ENCODE data around the gene ERGIC2. TPM values are rescaled to one million over a fixed set of nuclear protein-coding genes. Genes with fewer than 3 reads are reported as not detected.

Gene ERGIC2
- total and polyA plus RNA-seq, 9 of the 15 experiments (the other 6 are each of a cell fraction or from before 2014, with no cell fraction given): 24.1 to 180 (median 75.7) TPM

DNA sequence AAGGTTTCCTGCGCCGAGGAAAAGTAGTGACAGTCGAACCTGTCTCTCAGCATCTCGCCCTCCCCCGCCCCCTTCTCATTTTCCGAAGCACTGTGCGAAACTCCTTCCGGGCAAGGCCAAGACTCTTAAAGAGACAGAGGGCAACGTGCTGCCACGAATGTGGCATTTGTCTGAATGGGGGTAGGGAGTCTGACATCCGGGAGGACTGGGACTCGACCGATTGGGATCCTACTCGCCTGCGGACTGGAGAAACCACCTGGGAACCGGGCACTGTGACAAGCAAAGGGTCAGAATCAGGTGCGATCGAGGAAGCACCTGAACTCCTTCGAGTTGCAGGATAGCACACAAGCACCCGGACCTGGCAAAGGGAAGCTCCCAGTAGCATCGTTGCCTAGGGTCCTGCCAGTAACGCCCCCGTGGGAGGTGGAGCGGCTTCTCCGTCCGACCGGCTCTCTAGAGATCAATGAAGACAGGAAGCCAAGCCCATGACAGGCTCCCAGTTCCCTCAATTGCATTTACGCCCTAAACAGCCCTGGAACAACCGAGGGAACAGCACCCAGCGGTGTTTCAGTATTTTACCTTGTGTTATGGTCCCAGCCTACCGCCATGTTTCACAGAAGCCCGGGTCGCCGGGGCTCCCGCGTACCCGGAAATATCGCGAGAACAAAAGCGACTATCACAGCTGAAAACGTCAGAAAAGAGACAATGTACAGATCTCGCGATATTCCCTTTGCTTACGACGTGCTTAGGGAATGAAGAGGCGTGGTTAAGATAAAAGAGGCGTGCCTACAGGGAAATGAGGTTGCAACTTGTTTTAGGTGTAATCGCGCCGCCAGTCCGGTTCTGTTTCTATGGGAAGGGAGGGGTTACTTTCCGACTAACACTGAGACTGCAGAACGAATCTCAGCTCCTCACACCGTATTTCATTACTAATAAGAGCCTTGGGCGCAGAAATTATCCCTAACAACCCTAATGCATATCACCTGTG, at the start of gene ERGIC2 (continued):
- TF ChIP-seq, protein P1, sequence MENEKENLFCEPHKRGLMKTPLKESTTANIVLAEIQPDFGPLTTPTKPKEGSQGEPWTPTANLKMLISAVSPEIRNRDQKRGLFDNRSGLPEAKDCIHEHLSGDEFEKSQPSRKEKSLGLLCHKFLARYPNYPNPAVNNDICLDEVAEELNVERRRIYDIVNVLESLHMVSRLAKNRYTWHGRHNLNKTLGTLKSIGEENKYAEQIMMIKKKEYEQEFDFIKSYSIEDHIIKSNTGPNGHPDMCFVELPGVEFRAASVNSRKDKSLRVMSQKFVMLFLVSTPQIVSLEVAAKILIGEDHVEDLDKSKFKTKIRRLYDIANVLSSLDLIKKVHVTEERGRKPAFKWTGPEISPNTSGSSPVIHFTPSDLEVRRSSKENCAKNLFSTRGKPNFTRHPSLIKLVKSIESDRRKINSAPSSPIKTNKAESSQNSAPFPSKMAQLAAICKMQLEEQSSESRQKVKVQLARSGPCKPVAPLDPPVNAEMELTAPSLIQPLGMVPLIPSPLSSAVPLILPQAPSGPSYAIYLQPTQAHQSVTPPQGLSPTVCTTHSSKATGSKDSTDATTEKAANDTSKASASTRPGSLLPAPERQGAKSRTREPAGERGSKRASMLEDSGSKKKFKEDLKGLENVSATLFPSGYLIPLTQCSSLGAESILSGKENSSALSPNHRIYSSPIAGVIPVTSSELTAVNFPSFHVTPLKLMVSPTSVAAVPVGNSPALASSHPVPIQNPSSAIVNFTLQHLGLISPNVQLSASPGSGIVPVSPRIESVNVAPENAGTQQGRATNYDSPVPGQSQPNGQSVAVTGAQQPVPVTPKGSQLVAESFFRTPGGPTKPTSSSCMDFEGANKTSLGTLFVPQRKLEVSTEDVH (IDR thresholded peaks at IDR 0.05; ENCODE audit: low read depth, partially characterized antibody): no peak
- TF ChIP-seq ARID1B (IDR thresholded peaks at IDR 0.05) (no peak; the same call in 1 of the 2 replicates), SMAD1 (IDR thresholded peaks at IDR 0.05; ENCODE audit: low read depth, low read length, partially characterized antibody) (no peak), HOXB6 (CRISPR knock-in tag; IDR thresholded peaks at IDR 0.05; ENCODE audit: borderline replicate concordance) (no peak), MED1 (CRISPR knock-in tag; IDR thresholded peaks at IDR 0.05; ENCODE audit: borderline replicate concordance) (no peak), ZNF384 (IDR thresholded peaks at IDR 0.05; ENCODE audit: low read depth, low read length) (no peak), ZNF830 (CRISPR knock-in tag; IDR thresholded peaks at IDR 0.05) (no peak), ZKSCAN3 (CRISPR knock-in tag; IDR thresholded peaks at IDR 0.05) (no peak), ZNF311 (CRISPR knock-in tag; IDR thresholded peaks at IDR 0.05) (no peak), TAF15 (IDR thresholded peaks at IDR 0.05; ENCODE audit: low read depth, low read length) (no peak), ZNF584 (CRISPR knock-in tag; IDR thresholded peaks at IDR 0.05; ENCODE audit: low read depth) (no peak)
- TF ChIP-seq, protein P2, sequence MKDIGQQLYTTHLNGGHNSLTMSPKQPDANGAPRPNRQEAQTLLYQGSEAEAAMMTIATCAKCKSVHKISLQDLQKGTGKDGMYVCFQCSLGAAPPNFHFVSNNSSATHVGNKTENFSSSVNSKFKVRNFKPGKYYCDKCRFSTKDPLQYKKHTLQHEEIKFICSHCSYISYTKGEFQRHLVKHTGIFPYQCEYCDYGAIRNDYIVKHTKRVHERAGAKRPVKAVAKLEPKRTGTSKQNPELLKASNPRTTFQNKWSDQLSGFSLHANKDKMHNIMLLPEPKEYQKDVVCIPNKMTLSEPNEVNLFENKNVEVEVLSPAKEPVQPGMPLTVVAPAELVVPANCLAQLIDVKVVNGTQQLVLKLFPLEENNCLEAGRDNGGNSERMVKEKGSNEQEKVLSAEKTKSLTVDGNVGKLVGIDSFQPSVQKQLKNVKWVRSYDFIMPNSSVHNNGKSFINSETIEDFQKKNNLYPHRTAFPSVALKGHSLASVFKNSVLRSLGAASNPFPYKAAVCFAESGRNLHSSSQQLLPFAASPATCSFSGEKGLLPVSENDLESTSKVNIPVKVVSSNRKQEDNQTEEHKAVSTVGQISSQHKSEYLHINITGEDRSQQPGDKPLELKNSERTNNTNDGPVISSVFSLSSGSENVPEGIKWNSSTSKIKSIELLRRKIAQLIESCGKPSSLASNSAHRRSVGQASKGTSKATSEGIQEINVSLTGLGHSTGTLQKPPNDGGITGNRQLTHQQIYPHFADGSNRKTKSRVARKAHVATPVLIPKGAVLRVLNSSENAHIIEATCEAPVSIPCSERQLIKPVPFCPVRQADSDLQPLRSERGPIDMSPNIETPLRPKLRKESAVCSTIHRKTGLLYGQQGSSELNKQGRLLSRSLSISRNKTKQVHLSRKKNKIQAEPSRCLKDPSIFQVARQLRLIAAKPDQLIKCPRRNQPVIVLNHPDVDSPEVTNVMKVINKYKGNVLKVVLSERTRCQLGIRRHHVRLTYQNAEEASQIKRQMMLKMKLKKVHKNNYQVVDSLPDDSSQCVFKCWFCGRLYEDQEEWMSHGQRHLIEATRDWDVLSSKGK (CRISPR knock-in tag; IDR thresholded peaks at IDR 0.05): no peak
- TF ChIP-seq, protein P3, sequence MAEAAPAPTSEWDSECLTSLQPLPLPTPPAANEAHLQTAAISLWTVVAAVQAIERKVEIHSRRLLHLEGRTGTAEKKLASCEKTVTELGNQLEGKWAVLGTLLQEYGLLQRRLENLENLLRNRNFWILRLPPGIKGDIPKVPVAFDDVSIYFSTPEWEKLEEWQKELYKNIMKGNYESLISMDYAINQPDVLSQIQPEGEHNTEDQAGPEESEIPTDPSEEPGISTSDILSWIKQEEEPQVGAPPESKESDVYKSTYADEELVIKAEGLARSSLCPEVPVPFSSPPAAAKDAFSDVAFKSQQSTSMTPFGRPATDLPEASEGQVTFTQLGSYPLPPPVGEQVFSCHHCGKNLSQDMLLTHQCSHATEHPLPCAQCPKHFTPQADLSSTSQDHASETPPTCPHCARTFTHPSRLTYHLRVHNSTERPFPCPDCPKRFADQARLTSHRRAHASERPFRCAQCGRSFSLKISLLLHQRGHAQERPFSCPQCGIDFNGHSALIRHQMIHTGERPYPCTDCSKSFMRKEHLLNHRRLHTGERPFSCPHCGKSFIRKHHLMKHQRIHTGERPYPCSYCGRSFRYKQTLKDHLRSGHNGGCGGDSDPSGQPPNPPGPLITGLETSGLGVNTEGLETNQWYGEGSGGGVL (CRISPR knock-in tag; IDR thresholded peaks at IDR 0.05): no peak
- TF ChIP-seq, protein P4, sequence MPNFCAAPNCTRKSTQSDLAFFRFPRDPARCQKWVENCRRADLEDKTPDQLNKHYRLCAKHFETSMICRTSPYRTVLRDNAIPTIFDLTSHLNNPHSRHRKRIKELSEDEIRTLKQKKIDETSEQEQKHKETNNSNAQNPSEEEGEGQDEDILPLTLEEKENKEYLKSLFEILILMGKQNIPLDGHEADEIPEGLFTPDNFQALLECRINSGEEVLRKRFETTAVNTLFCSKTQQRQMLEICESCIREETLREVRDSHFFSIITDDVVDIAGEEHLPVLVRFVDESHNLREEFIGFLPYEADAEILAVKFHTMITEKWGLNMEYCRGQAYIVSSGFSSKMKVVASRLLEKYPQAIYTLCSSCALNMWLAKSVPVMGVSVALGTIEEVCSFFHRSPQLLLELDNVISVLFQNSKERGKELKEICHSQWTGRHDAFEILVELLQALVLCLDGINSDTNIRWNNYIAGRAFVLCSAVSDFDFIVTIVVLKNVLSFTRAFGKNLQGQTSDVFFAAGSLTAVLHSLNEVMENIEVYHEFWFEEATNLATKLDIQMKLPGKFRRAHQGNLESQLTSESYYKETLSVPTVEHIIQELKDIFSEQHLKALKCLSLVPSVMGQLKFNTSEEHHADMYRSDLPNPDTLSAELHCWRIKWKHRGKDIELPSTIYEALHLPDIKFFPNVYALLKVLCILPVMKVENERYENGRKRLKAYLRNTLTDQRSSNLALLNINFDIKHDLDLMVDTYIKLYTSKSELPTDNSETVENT (CRISPR knock-in tag; IDR thresholded peaks at IDR 0.05): no peak
- TF ChIP-seq, protein P5, sequence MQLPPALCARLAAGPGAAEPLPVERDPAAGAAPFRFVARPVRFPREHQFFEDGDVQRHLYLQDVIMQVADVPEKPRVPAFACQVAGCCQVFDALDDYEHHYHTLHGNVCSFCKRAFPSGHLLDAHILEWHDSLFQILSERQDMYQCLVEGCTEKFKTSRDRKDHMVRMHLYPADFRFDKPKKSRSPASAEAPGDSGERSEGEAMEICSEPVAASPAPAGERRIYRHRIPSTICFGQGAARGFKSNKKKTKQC (CRISPR knock-in tag; IDR thresholded peaks at IDR 0.05): no peak
